ENCODE data around the gene LIMCH1. TPM values are rescaled to one million over a fixed set of nuclear protein-coding genes. Genes with fewer than 3 reads are reported as not detected.

The LIMCH1 gene
- total RNA-seq, 1 experiment from 2014 or later: 3.3 TPM

- no peak for TF ChIP-seq CTCF (conservative IDR thresholded peaks at IDR 0.05)
- no peaks in the 10 kb centered on the region for H3K36me3 Mint-ChIP-seq (ENCODE audit: insufficient read depth in 1 of 3, low read depth in 3 of 3)
These were observed 72.5 kb downstream of the LIMCH1 start for GRCh38 chr4:41610474-41610873.

More at GRCh38 chr4:41610474-41610873, 72.5 kb downstream of the LIMCH1 start:
- H3K79me2 ChIP-seq (ENCODE audit: insufficient read depth, low read length): no peaks in the 10 kb centered on the region
- no CpG with 5 or more reads among the region's 3 CpGs for WGBS (ENCODE audit: extremely low coverage, insufficient read length, low lambda C conversion rate)
- H3K14ac ChIP-seq (ENCODE audit: insufficient read depth, low read length): no peak overlapping the region
- H3K9ac ChIP-seq (ENCODE audit: extremely low read depth, insufficient read length, low read length): no peak overlapping the region
- peaks cover 7% of the 10 kb centered on the region; the same call in 1 of the 2 replicates for H3K27me3 ChIP-seq (ENCODE audit: insufficient read depth, low read length)
- H2AFZ ChIP-seq (ENCODE audit: low read length): no peak overlapping the region
- no peak overlapping the region for H3K27ac Mint-ChIP-seq
- H3K4me1 ChIP-seq (ENCODE audit: insufficient read depth, low read length): no peaks in the 10 kb centered on the region
- peaks cover 30% of the 10 kb centered on the region for H3K27me3 Mint-ChIP-seq (ENCODE audit: low read depth)
- peaks cover 37 to 39% of the 10 kb centered on the region in 2 experiments for H3K4me1 Mint-ChIP-seq
- no peak overlapping the region for H3K27ac ChIP-seq (ENCODE audit: insufficient read length, low read depth, low read length)
- no peak overlapping the region for H2BK12ac ChIP-seq (ENCODE audit: insufficient read length, low read depth, low read length)
- no peaks in the 10 kb centered on the region for H3K79me1 ChIP-seq (ENCODE audit: insufficient read depth, low read depth, low read length, poor library complexity, severe bottlenecking)
- H3K18ac ChIP-seq (ENCODE audit: insufficient read length, low read depth, low read length): no peak overlapping the region
- no peak overlapping the region for H2BK5ac ChIP-seq (ENCODE audit: insufficient read length, low read length)
- no peak for DNase-seq
- no peak overlapping the region for H3T11ph ChIP-seq (ENCODE audit: low read length)
- no peaks in the 10 kb centered on the region for H3K9me3 ChIP-seq (ENCODE audit: control insufficient read depth, low read depth, low read length)
- no peak overlapping the region for H2BK15ac ChIP-seq (ENCODE audit: low read depth, low read length)
- H3K4ac ChIP-seq (ENCODE audit: low read depth, low read length): no peak overlapping the region
- no peak overlapping the region for H2BK120ac ChIP-seq (ENCODE audit: low read depth, low read length, poor library complexity, severe bottlenecking)
- H4K5ac ChIP-seq (ENCODE audit: insufficient read length, low read depth, low read length): no peak overlapping the region
- no peak overlapping the region for H3K23ac ChIP-seq (ENCODE audit: insufficient read length, low read depth, low read length)
- H2BK20ac ChIP-seq (ENCODE audit: low read depth, low read length, poor library complexity, severe bottlenecking): no peak overlapping the region
- H3K9me3 Mint-ChIP-seq: no peaks in the 10 kb centered on the region
- no peak overlapping the region for H3K56ac ChIP-seq (ENCODE audit: insufficient read length, low read depth, low read length)
- H3K4me3 Mint-ChIP-seq: no peak overlapping the region
- no peak overlapping the region for H4K8ac ChIP-seq (replicated peaks; ENCODE audit: insufficient read length, low read depth, low read length)
- H4K20me1 ChIP-seq (ENCODE audit: control insufficient read depth, insufficient read depth, insufficient read length): no peaks in the 10 kb centered on the region
- H3K23me2 ChIP-seq (ENCODE audit: insufficient read length, low read depth, low read length, poor library complexity, severe bottlenecking): no peaks in the 10 kb centered on the region
- no peak overlapping the region for H4K91ac ChIP-seq (ENCODE audit: insufficient read length, low read depth, low read length)
- H2AK5ac ChIP-seq (ENCODE audit: insufficient read length, low read length): no peak overlapping the region
- H3K4me2 ChIP-seq (ENCODE audit: insufficient read depth, insufficient read length, low read length): no peak overlapping the region
